HCT116 (cell line): ENCODE results near the gene RCL1. TPM values are rescaled to one million over a fixed set of nuclear protein-coding genes. Genes with fewer than 3 reads are reported as not detected.

Experiments
- ATAC-seq: fragments of 200-7000 bp; cut with Tn5 transposase; 2 replicates; pipeline ENCODE4 v1.9.1; 2020; ENCODE audit warnings: mild to moderate bottlenecking, moderate library complexity
- BruUV-seq: library from RNA; stranded (reverse); fragments of 400-500 nt; replicated peaks from 2 replicates; lab custom pipeline; 2021; lab: Mats Ljungman, UMichigan
- CTCF ChIA-PET: fragments of 300-600 bp; sonication (Branson Sonifier 250); formaldehyde crosslinking; loops from one replicate; lab custom pipeline; 2021; ENCODE audit warnings: antibody characterized with exemption; lab: Charles Lee
- POLR2A ChIA-PET: fragments of 300-600, 350-600 bp; sonication (Branson Sonifier 250); formaldehyde crosslinking; loops from one replicate; lab custom pipeline; 2021; ENCODE audit warnings: antibody characterized with exemption; lab: Charles Lee
- RAD21 ChIA-PET, 2 experiments: fragments of 300-600 bp; sonication (Branson Sonifier 250); formaldehyde crosslinking; loops; one replicate each; lab custom pipeline; 2023; ENCODE audit warnings: low total read pairs in 2 of 2; ENCODE audit not compliant: uncharacterized antibody in 2 of 2, unreplicated experiment in 2 of 2, low non-redundant PET in 1 of 2; lab: Charles Lee
- DNase-seq: peaks from one replicate; pipeline ENCODE4 v3.0.0-alpha.2; 2010; ENCODE audit warnings: low read depth, low spot score
- H2AFZ ChIP-seq: fragments of 200-600 bp; shearing (Covaris generic), sonication (generic); 2 replicates; pipeline ENCODE4 v1.6.1; 2017; ENCODE audit warnings: low read depth, mixed run types, mixed read lengths, antibody characterized with exemption, low read length; ENCODE audit not compliant: poor library complexity, severe bottlenecking
- H3K27ac ChIP-seq: 2 replicates; pipeline ENCODE4 v1.5.1; 2012; ENCODE audit warnings: low read depth, low read length
- H3K27me3 ChIP-seq: fragments of 200-600 bp; sonication (generic); 2 replicates; pipeline ENCODE4 v1.6.1; 2016; ENCODE audit warnings: mixed run types, low read length, mixed read lengths; ENCODE audit not compliant: insufficient read depth
- H3K36me3 ChIP-seq, 2 experiments: fragments of 200-500 bp in 1 of 2; fragments of 200-600 bp in 1 of 2; sonication (Bioruptor generic) in 1 of 2; sonication (generic) in 1 of 2; 2 replicates each; pipeline versions ENCODE4 v1.5.1 to v1.6.1; 2014 to 2016; ENCODE audit warnings: low read length in 2 of 2, inconsistent platforms in 1 of 2, mixed read lengths in 1 of 2, mixed run types in 1 of 2; ENCODE audit not compliant: insufficient read depth in 2 of 2, control insufficient read depth in 1 of 2
- H3K4me1 ChIP-seq, 2 experiments: fragments of 200-600 bp in 1 of 2; sonication (generic) in 1 of 2; 2 replicates each; pipeline versions ENCODE4 v1.5.1 to v1.6.1; 2012 to 2017; ENCODE audit warnings: low read length in 2 of 2, inconsistent platforms in 1 of 2, mild to moderate bottlenecking in 1 of 2, mixed read lengths in 1 of 2, mixed run types in 1 of 2, moderate library complexity in 1 of 2; ENCODE audit not compliant: insufficient read depth in 2 of 2, control insufficient read depth in 1 of 2
- H3K4me2 ChIP-seq: fragments of 200-600 bp; sonication (generic); 2 replicates; pipeline ENCODE4 v1.6.1; 2017; ENCODE audit warnings: mixed run types, low read length, mixed read lengths
- H3K4me3 ChIP-seq, 2 experiments: fragments of 200-600 bp in 1 of 2; sonication (generic) in 1 of 2; replicated peaks in 1 of 2; 2 replicates each; pipeline ENCODE4 v1.5.1; 2011 to 2016; ENCODE audit warnings: low read length in 2 of 2, control low read depth in 1 of 2, low read depth in 1 of 2, mild to moderate bottlenecking in 1 of 2, mixed read lengths in 1 of 2, mixed run types in 1 of 2
- H3K79me2 ChIP-seq: fragments of 200-600 bp; sonication (generic); 2 replicates; pipeline ENCODE4 v1.6.1; 2017; ENCODE audit warnings: mild to moderate bottlenecking, mixed run types, low read length, moderate library complexity, mixed read lengths; ENCODE audit not compliant: insufficient read depth
- H3K9ac ChIP-seq: fragments of 200-600 bp; sonication (generic); 2 replicates; pipeline ENCODE4 v1.6.1; 2016; ENCODE audit warnings: low read length, mixed read lengths
- H3K9me2 ChIP-seq: fragments of 200-600 bp; sonication (generic), shearing (Covaris generic); 2 replicates; pipeline ENCODE4 v1.6.1; 2017; ENCODE audit warnings: mixed run types, mild to moderate bottlenecking, moderate library complexity; ENCODE audit not compliant: insufficient read depth
- H3K9me3 ChIP-seq, 2 experiments: fragments of 200-500 bp in 1 of 2; fragments of 200-600 bp in 1 of 2; sonication (Bioruptor generic) in 1 of 2; sonication (generic) in 1 of 2; 2 replicates each; pipeline ENCODE4 v1.6.1; 2014 to 2017; ENCODE audit warnings: low read length in 2 of 2, mixed read lengths in 2 of 2, inconsistent platforms in 1 of 2, low read depth in 1 of 2, mild to moderate bottlenecking in 1 of 2, mixed run types in 1 of 2, moderate library complexity in 1 of 2; ENCODE audit not compliant: control insufficient read depth in 1 of 2, insufficient read depth in 1 of 2
- H4K20me1 ChIP-seq: fragments of 200-600 bp; sonication (generic), shearing (Covaris generic); 2 replicates; pipeline ENCODE4 v1.6.1; 2017; ENCODE audit warnings: mixed run types, mild to moderate bottlenecking, moderate library complexity; ENCODE audit not compliant: insufficient read depth
- CEBPB ChIP-seq: IDR thresholded peaks from 2 replicates; pipeline ENCODE4 v1.6.1; 2012; ENCODE audit warnings: low read depth
- EGR1 ChIP-seq: IDR thresholded peaks from 2 replicates; pipeline ENCODE4 v1.6.1; 2012; ENCODE audit warnings: low read depth
- JUND ChIP-seq: IDR thresholded peaks from 2 replicates; pipeline ENCODE4 v1.6.1; 2012
- MAX ChIP-seq: IDR thresholded peaks from 2 replicates; pipeline ENCODE4 v1.6.1; 2012
- POLR2A ChIP-seq: IDR thresholded peaks from 2 replicates; pipeline ENCODE4 v1.7.0; 2011; ENCODE audit warnings: borderline replicate concordance; ENCODE audit not compliant: insufficient read depth, insufficient read length; ENCODE audit errors: extremely low read depth
- RAD21 ChIP-seq: IDR thresholded peaks from 2 replicates; pipeline ENCODE4 v1.6.1; 2012; ENCODE audit warnings: low read depth, mild to moderate bottlenecking
- REST ChIP-seq: IDR thresholded peaks from 2 replicates; pipeline ENCODE4 v1.6.1; 2012; ENCODE audit warnings: low read depth
- SIN3A ChIP-seq: IDR thresholded peaks from 2 replicates; pipeline ENCODE4 v1.6.1; 2012; ENCODE audit warnings: low read depth
- SP1 ChIP-seq: IDR thresholded peaks from 2 replicates; pipeline ENCODE4 v1.6.1; 2012; ENCODE audit warnings: low read depth
- SRF ChIP-seq: IDR thresholded peaks from 2 replicates; pipeline ENCODE4 v1.6.1; 2012; ENCODE audit warnings: low read depth
- YY1 ChIP-seq: IDR thresholded peaks from 2 replicates; pipeline ENCODE4 v1.6.1; 2011; ENCODE audit warnings: low read length, low read depth, moderate library complexity, mild to moderate bottlenecking; ENCODE audit not compliant: insufficient replicate concordance; ENCODE audit errors: extremely low read depth
- ZFX ChIP-seq: fragments of 450-650 bp; IDR thresholded peaks from 2 replicates; pipeline ENCODE4 v1.6.1; 2017
- ZNF274 ChIP-seq: fragments of 200-500 bp; sonication (Bioruptor generic); IDR thresholded peaks from 2 replicates; pipeline ENCODE4 v1.6.1; 2014; ENCODE audit warnings: mild to moderate bottlenecking, low read depth, low read length, inconsistent platforms
- intact Hi-C: fragments of 100-400 bp; cut with micrococcal nuclease; formaldehyde crosslinking; loops from 2 replicates; pipeline ENCODE4 v1.10.0; 2022
- total RNA-seq: library from RNA; stranded (reverse); gene quantifications from one replicate; pipeline ENCODE4 v1.2.1, GENCODE V29; 2021; ENCODE audit not compliant: unreplicated experiment
- TF ChIP-seq, protein P1 (sequence below): IDR thresholded peaks from 2 replicates; pipeline ENCODE4 v1.6.1; 2012
- TF ChIP-seq, protein P2 (sequence below): IDR thresholded peaks from 2 replicates; pipeline ENCODE4 v1.6.1; 2011; ENCODE audit warnings: mild to moderate bottlenecking, low read length, moderate library complexity; ENCODE audit not compliant: insufficient replicate concordance; ENCODE audit errors: extremely low read depth

Gene RCL1
- total RNA-seq, 1 experiment from 2014 or later = 29.9 TPM

GRCh38 chr9:4755026-4755609 is 37.6 kb upstream of the RCL1 start:
- no TSS peak for BruUV-seq
- POLR2A ChIA-PET = no interaction called here
- no peaks in the 10 kb centered on the region for H4K20me1 ChIP-seq
- H3K79me2 ChIP-seq = no peaks in the 10 kb centered on the region
- DNase-seq (no peak), ATAC-seq (no peak)
- H3K4me1 ChIP-seq = peaks cover 0 to 3% of the 10 kb centered on the region in 2 experiments; a peak in 1 of 4 replicates
- RAD21 ChIA-PET = no interaction called here
- no peak overlapping the region for H3K4me2 ChIP-seq
- no peak overlapping the region for H3K9ac ChIP-seq
- H3K36me3 ChIP-seq = no peaks in the 10 kb centered on the region
- CTCF ChIA-PET = interaction anchor here (1.6 kb wide), 1 partner anchor 234 kb away, joined by 3 read pairs; no protein-coding TSS in a partner anchor
- no peak overlapping the region for H2AFZ ChIP-seq
- intact Hi-C loops = loop anchor here (5.0 kb wide), 1 partner anchor 432 kb away; the partner anchor contains the start of gene INSL6
- no peak overlapping the region for H3K27ac ChIP-seq
- H3K9me3 ChIP-seq = no peaks in the 10 kb centered on the region; a peak in 1 of 4 replicates
- TF ChIP-seq SP1 (no peak), ZNF274 (no peak)
- H3K9me2 ChIP-seq = no peaks in the 10 kb centered on the region
- no peaks in the 10 kb centered on the region for H3K27me3 ChIP-seq
- no peak overlapping the region for H3K4me3 ChIP-seq

DNA sequence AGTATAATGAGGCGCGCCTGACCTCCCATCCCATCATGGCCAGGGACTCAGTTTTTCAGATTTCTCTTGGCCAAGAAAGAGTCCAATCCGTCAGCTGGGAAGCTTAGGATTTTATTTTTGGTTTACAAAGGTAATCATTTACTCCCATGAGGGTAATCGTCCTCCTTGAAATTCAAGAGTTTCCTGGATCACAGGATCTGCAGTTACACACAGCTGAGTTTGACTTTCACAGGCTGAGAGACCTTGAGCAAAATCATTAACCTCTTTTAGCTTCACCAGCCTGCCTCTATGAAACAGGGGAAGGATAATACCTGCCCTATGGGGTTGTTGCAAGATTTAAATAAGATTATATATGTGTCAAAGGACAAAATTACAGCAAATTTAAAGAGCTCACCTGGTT is 36.3 kb upstream of the RCL1 start:
- H3K36me3 ChIP-seq = no peaks in the 10 kb centered on the region
- DNase-seq (no peak), ATAC-seq (no peak)
- H3K9ac ChIP-seq = no peak overlapping the region
- CTCF ChIA-PET = interaction anchor here (1.3 kb wide), 1 partner anchor 686 kb away, joined by 3 read pairs; no protein-coding TSS in a partner anchor
- H3K79me2 ChIP-seq = no peaks in the 10 kb centered on the region
- H4K20me1 ChIP-seq = no peaks in the 10 kb centered on the region
- H3K4me2 ChIP-seq = no peak overlapping the region
- no peaks in the 10 kb centered on the region for H3K9me3 ChIP-seq
- no TSS peak for BruUV-seq
- POLR2A ChIA-PET = no interaction called here
- H3K27me3 ChIP-seq = no peaks in the 10 kb centered on the region
- H3K27ac ChIP-seq = no peak overlapping the region
- RAD21 ChIA-PET = no interaction called here
- H3K4me1 ChIP-seq = peaks cover 0 to 3% of the 10 kb centered on the region in 2 experiments; a peak in 1 of 4 replicates
- H3K9me2 ChIP-seq = no peaks in the 10 kb centered on the region
- no peak overlapping the region for H2AFZ ChIP-seq
- intact Hi-C loops = loop anchor here (5.0 kb wide), 1 partner anchor 431 kb away; the partner anchor contains the start of gene INSL6
- no peak overlapping the region for H3K4me3 ChIP-seq
- no peak for TF ChIP-seq CEBPB
- TF ChIP-seq, protein P1, sequence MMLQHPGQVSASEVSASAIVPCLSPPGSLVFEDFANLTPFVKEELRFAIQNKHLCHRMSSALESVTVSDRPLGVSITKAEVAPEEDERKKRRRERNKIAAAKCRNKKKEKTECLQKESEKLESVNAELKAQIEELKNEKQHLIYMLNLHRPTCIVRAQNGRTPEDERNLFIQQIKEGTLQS = no peak
- no peak for TF ChIP-seq SIN3A
- TF ChIP-seq, protein P2, sequence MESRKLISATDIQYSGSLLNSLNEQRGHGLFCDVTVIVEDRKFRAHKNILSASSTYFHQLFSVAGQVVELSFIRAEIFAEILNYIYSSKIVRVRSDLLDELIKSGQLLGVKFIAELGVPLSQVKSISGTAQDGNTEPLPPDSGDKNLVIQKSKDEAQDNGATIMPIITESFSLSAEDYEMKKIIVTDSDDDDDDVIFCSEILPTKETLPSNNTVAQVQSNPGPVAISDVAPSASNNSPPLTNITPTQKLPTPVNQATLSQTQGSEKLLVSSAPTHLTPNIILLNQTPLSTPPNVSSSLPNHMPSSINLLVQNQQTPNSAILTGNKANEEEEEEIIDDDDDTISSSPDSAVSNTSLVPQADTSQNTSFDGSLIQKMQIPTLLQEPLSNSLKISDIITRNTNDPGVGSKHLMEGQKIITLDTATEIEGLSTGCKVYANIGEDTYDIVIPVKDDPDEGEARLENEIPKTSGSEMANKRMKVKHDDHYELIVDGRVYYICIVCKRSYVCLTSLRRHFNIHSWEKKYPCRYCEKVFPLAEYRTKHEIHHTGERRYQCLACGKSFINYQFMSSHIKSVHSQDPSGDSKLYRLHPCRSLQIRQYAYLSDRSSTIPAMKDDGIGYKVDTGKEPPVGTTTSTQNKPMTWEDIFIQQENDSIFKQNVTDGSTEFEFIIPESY = no peak
- TF ChIP-seq MAX = no peak
- no peak for TF ChIP-seq ZFX
- TF ChIP-seq POLR2A = no peak
- TF ChIP-seq EGR1 = no peak
- no peak for TF ChIP-seq YY1
- TF ChIP-seq JUND = no peak
- TF ChIP-seq SRF = no peak
- no peak for TF ChIP-seq RAD21
- TF ChIP-seq REST = no peak
